Measurements from ENCODE around the gene AHCTF1.
"Not testable (repeated sequence)": the region's sequence is repeated elsewhere in the genome, so short reads cannot be mapped to it uniquely, and the experiment has no call there.

The AHCTF1 gene

GRCh38 chr1:246837418-246838117 is 94.2 kb downstream of the AHCTF1 start:
- in situ Hi-C loops (cut with HindIII; ENCODE audit: low sequenced_read_pairs), result no loop called here

GRCh38 chr1:246836209-246836966 is 95.4 kb downstream of the AHCTF1 start:
- in situ Hi-C loops (cut with HindIII; ENCODE audit: low sequenced_read_pairs), result no loop called here

- in situ Hi-C loops (cut with HindIII; ENCODE audit: low sequenced_read_pairs), result no loop called here
These were observed 100.2 kb downstream of the AHCTF1 start for GRCh38 chr1:246831543-246831942.

- in situ Hi-C loops (cut with HindIII; ENCODE audit: low sequenced_read_pairs), result no loop called here
These were observed 102.9 kb downstream of the AHCTF1 start for GRCh38 chr1:246828818-246829217.

GRCh38 chr1:246827396-246827795 is 104.4 kb downstream of the AHCTF1 start:
- in situ Hi-C loops (cut with HindIII; ENCODE audit: low sequenced_read_pairs), result no loop called here

GRCh38 chr1:246825557-246826175 is 106.1 kb downstream of the AHCTF1 start:
- in situ Hi-C loops (cut with HindIII; ENCODE audit: low sequenced_read_pairs), result no loop called here

- in situ Hi-C loops (cut with HindIII; ENCODE audit: low sequenced_read_pairs), result no loop called here
These were observed 107.2 kb downstream of the AHCTF1 start for GRCh38 chr1:246824541-246824940.

- in situ Hi-C loops (cut with HindIII; ENCODE audit: low sequenced_read_pairs), result not testable (repeated sequence)
These were observed 109.6 kb downstream of the AHCTF1 start for GRCh38 chr1:246822154-246822553.

GRCh38 chr1:246820666-246821065 is 111.1 kb downstream of the AHCTF1 start:
- in situ Hi-C loops (cut with HindIII; ENCODE audit: low sequenced_read_pairs), result no loop called here

GRCh38 chr1:246817778-246818177 is 114.0 kb downstream of the AHCTF1 start:
- in situ Hi-C loops (cut with HindIII; ENCODE audit: low sequenced_read_pairs), result not testable (repeated sequence)

GRCh38 chr1:246815693-246816270 is 116.0 kb downstream of the AHCTF1 start:
- in situ Hi-C loops (cut with HindIII; ENCODE audit: low sequenced_read_pairs), result no loop called here

GRCh38 chr1:246814890-246815289 is 116.9 kb downstream of the AHCTF1 start:
- in situ Hi-C loops (cut with HindIII; ENCODE audit: low sequenced_read_pairs), result no loop called here

- in situ Hi-C loops (cut with HindIII; ENCODE audit: low sequenced_read_pairs), result not testable (repeated sequence)
These were observed 118.4 kb downstream of the AHCTF1 start for GRCh38 chr1:246813325-246813724.

- in situ Hi-C loops (cut with HindIII; ENCODE audit: low sequenced_read_pairs), result no loop called here
These were observed 119.8 kb downstream of the AHCTF1 start for GRCh38 chr1:246811985-246812384.

GRCh38 chr1:246809473-246809872 is 122.3 kb downstream of the AHCTF1 start:
- in situ Hi-C loops (cut with HindIII; ENCODE audit: low sequenced_read_pairs), result loop anchor here (5.0 kb wide), 1 partner anchor 37 kb away; no protein-coding TSS in a partner anchor

GRCh38 chr1:246805135-246805716 is 126.5 kb downstream of the AHCTF1 start:
- in situ Hi-C loops (cut with HindIII; ENCODE audit: low sequenced_read_pairs), result loop anchor here (5.0 kb wide), 1 partner anchor 33 kb away; no protein-coding TSS in a partner anchor

- in situ Hi-C loops (cut with HindIII; ENCODE audit: low sequenced_read_pairs), result no loop called here
These were observed 127.9 kb downstream of the AHCTF1 start for GRCh38 chr1:246803883-246804282.

GRCh38 chr1:246803373-246803772 is 128.4 kb downstream of the AHCTF1 start:
- in situ Hi-C loops (cut with HindIII; ENCODE audit: low sequenced_read_pairs), result no loop called here

GRCh38 chr1:246801241-246802020 is 130.3 kb downstream of the AHCTF1 start:
- in situ Hi-C loops (cut with HindIII; ENCODE audit: low sequenced_read_pairs), result no loop called here

GRCh38 chr1:246800756-246801155 is 131.0 kb downstream of the AHCTF1 start:
- in situ Hi-C loops (cut with HindIII; ENCODE audit: low sequenced_read_pairs), result no loop called here

All from endothelial cell of hepatic sinusoid (primary cell).